GM06990 (cell line): ENCODE data around the gene VSTM5.

Experiments used
- DNase-seq: peaks from one replicate; pipeline ENCODE4 v3.0.0-alpha.2; 2011; ENCODE audit not compliant: insufficient read length; ENCODE audit errors: extremely low read depth
- H3K27me3 ChIP-seq: replicated peaks from 2 replicates; pipeline ENCODE4 v1.6.0; 2011; ENCODE audit warnings: low read length; ENCODE audit not compliant: control insufficient read depth, insufficient read depth
- H3K36me3 ChIP-seq: 2 replicates; pipeline ENCODE4 v1.5.1; 2011; ENCODE audit warnings: low read length; ENCODE audit not compliant: control insufficient read depth, insufficient read depth
- H3K4me3 ChIP-seq: replicated peaks from 2 replicates; pipeline ENCODE4 v1.5.1; 2011; ENCODE audit warnings: low read depth, mild to moderate bottlenecking, control low read depth, low read length
- TF ChIP-seq, protein P1 (sequence below): IDR thresholded peaks from 2 replicates; pipeline ENCODE4 v1.5.1; 2011; ENCODE audit warnings: low read length, control low read depth, mild to moderate bottlenecking, inconsistent platforms; ENCODE audit not compliant: insufficient read depth, poor library complexity, severe bottlenecking

The VSTM5 gene

GRCh38 chr11:93845181-93846092 lies 5.0 kb downstream of the VSTM5 start:
- DNase-seq, result no peak
- TF ChIP-seq, protein P1, sequence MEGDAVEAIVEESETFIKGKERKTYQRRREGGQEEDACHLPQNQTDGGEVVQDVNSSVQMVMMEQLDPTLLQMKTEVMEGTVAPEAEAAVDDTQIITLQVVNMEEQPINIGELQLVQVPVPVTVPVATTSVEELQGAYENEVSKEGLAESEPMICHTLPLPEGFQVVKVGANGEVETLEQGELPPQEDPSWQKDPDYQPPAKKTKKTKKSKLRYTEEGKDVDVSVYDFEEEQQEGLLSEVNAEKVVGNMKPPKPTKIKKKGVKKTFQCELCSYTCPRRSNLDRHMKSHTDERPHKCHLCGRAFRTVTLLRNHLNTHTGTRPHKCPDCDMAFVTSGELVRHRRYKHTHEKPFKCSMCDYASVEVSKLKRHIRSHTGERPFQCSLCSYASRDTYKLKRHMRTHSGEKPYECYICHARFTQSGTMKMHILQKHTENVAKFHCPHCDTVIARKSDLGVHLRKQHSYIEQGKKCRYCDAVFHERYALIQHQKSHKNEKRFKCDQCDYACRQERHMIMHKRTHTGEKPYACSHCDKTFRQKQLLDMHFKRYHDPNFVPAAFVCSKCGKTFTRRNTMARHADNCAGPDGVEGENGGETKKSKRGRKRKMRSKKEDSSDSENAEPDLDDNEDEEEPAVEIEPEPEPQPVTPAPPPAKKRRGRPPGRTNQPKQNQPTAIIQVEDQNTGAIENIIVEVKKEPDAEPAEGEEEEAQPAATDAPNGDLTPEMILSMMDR, result no peak
- Histone ChIP-seq H3K4me3 (no peak overlapping the region), H3K27me3 (no peaks in the 10 kb centered on the region), H3K36me3 (no peaks in the 10 kb centered on the region)

DNA sequence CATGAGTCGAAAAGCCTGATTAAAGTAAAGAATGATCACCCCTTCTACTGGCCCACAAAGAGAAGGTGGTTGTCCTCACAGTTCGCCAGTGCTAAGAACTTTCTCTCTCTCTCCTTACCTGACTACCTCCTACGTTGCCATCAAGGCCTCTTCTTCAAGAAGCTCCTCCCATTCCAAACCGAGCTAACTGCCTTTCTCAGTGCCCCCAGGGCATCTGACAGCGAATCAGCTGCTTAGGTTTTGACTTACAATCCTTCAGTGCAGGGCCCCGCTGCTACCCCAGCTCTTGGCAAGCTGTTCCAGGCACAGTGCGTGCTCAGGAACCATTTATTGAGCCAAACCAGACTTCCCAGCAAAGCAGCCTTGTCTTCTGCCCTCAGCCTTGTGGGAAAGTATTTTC lies 5.8 kb downstream of the VSTM5 start:
- TF ChIP-seq, protein P1, result no peak
- no peaks in the 10 kb centered on the region for H3K27me3 ChIP-seq
- DNase-seq, result no peak
- H3K4me3 ChIP-seq, result no peak overlapping the region
- H3K36me3 ChIP-seq, result no peaks in the 10 kb centered on the region

DNA sequence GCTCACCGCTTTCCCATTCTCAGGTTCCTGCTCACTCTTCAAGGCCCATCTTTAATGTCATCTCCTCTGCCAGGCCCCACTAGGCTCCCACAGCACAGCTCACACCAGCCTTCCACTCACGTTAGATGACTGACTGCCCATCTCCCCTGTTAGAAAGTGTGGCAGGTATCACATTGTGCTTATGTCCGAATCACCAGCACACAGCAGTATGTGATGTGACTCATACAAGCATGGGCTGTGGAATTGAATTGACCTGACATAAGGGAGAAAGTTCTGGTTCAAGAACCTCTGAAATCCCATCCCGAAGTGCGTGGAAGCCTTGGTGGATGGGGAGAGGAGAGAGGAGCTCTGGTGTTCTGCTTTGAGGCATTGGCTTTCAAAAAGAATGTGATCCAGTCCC lies 6.5 kb downstream of the VSTM5 start:
- TF ChIP-seq, protein P1, result no peak
- no peak for DNase-seq
- no peaks in the 10 kb centered on the region for H3K36me3 ChIP-seq
- H3K4me3 ChIP-seq, result no peak overlapping the region
- no peaks in the 10 kb centered on the region for H3K27me3 ChIP-seq

DNA sequence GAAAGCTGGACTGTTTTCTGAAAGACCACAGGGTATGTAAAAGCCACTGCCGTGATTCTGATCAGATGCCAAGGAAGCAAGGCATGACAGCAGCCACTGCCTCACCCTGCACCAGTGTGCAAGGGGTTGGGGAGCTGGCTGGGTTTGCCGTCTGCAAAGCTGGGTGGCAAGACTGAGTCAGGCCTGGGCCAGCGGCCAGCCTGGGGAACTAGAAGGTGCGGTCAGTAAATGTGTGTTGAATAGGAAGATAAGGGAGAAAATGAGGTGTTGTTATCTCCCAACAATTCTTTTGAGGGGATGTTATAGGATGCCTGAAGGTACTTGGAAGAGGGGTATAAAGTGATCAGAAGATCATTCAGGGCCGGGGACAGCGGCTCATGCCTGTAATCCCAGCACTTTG lies 8.0 kb downstream of the VSTM5 start:
- no peak overlapping the region for H3K4me3 ChIP-seq
- DNase-seq, result no peak
- H3K27me3 ChIP-seq, result no peaks in the 10 kb centered on the region
- H3K36me3 ChIP-seq, result no peaks in the 10 kb centered on the region
- TF ChIP-seq, protein P1, result no peak

GRCh38 chr11:93842034-93842433 lies 8.4 kb downstream of the VSTM5 start:
- H3K27me3 ChIP-seq, result no peaks in the 10 kb centered on the region
- DNase-seq, result no peak
- H3K4me3 ChIP-seq, result no peak overlapping the region
- H3K36me3 ChIP-seq, result no peaks in the 10 kb centered on the region
- TF ChIP-seq, protein P1, result no peak
